Measurements from ENCODE around the gene SLC25A4. TPM values are rescaled to one million over a fixed set of nuclear protein-coding genes. Genes with fewer than 3 reads are reported as not detected.
"Not testable (repeated sequence)": the region's sequence is repeated elsewhere in the genome, so short reads cannot be mapped to it uniquely, and the experiment has no call there.

SLC25A4 gene
- total RNA-seq, 1 donor from 2014 or later, result 24.1 TPM

DNA sequence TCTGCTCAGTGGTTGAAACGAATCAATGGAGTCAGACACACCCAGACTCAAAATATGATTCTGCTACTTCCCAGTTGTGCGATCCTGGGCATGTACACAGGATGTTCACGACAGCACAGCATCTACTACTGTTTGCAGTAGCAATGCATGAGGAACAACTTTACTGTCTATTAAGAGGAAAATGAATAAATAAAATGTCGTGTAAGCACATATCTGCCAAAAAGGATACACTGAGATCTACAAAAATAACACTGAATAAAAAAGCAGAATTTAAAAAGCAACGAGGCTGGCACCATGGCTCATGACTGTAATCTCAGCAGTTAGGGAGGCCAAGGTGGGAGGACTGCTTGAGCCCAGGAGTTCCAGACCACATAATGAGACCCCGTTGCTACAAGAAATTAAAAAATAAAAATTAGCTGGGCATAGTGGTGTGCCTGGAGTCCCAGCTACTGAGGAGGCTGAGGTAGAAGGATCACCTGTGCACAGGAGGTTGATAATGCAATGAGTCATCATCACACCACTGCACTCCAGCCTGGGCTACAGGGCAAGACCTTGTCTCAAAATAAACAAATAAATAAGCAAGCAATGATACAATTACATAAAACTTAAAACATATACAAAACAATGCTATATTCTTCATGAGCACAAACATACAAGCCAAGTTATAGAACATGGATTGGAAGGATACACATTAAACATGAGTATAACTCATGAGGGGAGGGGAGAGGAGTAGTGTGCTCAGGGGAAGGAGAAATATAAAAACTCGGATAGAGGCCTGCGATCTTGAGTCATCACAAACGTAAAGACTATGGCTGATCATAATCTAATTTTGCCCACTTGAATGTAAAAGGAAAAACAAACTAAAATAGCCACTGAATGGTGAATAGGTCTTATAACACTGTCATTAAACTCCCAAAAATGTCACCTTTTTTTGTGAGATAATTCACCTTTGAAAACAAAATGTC lies 52.1 kb downstream of the SLC25A4 start:
- Mint-ChIP-seq H3K36me3 (ENCODE audit: low read depth) (peaks cover 7% of the 10 kb centered on the region), H3K9me3 (no peaks in the 10 kb centered on the region), H3K4me3 (no peak overlapping the region), H3K27me3 (ENCODE audit: low read depth) (no peaks in the 10 kb centered on the region), H3K27ac (ENCODE audit: unreplicated experiment) (no peak overlapping the region), H3K4me1 (no peaks in the 10 kb centered on the region)
- no peak for DNase-seq (ENCODE audit: low read depth, low spot score)
- TF ChIP-seq, protein P1, sequence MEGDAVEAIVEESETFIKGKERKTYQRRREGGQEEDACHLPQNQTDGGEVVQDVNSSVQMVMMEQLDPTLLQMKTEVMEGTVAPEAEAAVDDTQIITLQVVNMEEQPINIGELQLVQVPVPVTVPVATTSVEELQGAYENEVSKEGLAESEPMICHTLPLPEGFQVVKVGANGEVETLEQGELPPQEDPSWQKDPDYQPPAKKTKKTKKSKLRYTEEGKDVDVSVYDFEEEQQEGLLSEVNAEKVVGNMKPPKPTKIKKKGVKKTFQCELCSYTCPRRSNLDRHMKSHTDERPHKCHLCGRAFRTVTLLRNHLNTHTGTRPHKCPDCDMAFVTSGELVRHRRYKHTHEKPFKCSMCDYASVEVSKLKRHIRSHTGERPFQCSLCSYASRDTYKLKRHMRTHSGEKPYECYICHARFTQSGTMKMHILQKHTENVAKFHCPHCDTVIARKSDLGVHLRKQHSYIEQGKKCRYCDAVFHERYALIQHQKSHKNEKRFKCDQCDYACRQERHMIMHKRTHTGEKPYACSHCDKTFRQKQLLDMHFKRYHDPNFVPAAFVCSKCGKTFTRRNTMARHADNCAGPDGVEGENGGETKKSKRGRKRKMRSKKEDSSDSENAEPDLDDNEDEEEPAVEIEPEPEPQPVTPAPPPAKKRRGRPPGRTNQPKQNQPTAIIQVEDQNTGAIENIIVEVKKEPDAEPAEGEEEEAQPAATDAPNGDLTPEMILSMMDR (conservative IDR thresholded peaks at IDR 0.05), result no peak

DNA sequence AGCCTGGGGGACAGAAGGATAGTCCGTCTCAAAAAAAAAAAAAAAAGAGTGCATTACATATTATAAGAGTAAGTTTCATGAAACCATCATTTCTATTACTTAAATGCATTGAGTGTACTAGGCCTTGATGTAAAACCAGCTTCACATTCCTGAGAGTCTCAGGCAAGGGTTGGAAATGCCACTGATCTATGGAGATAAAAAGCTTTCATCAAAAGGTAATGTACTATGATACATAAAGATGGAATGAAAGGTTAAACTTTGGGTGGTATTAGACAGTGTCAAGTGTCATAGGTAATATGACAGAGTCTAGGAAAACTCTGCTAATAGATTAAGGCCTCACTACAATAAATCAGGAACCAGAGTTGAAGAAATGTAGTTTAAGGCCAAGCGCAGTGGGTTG lies 53.4 kb downstream of the SLC25A4 start:
- no peaks in the 10 kb centered on the region for H3K9me3 Mint-ChIP-seq
- no peaks in the 10 kb centered on the region for H3K27me3 Mint-ChIP-seq (ENCODE audit: low read depth)
- H3K27ac Mint-ChIP-seq (ENCODE audit: unreplicated experiment), result no peak overlapping the region
- TF ChIP-seq, protein P1 (conservative IDR thresholded peaks at IDR 0.05), result no peak
- no peak for DNase-seq (ENCODE audit: low read depth, low spot score)
- peaks cover 5% of the 10 kb centered on the region for H3K36me3 Mint-ChIP-seq (ENCODE audit: low read depth)
- H3K4me3 Mint-ChIP-seq, result no peak overlapping the region
- H3K4me1 Mint-ChIP-seq, result peaks cover 3% of the 10 kb centered on the region

DNA sequence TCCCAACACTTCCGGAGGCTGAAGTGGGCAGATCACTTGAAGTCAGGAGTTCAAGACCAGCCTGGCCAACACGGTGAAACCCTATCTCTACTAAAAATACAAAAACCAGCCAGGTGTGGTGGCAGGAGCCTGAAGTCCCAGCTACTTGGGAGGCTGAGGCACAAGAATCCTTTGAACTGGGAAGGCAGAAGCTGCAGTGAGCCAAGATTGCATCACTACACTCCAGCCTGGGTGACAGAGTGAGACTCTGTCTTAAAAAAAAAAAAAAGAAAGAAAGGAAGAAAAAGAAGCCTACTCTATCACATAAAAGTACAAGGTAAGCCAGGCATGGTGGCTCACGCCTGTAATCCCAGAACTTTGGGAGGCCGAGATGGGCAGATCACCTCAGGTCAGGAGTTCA lies 55.1 kb downstream of the SLC25A4 start:
- H3K27me3 Mint-ChIP-seq (ENCODE audit: low read depth); H3K27ac Mint-ChIP-seq (ENCODE audit: unreplicated experiment); H3K4me3 Mint-ChIP-seq; H3K9me3 Mint-ChIP-seq; H3K36me3 Mint-ChIP-seq (ENCODE audit: low read depth); DNase-seq (ENCODE audit: low read depth, low spot score): not testable (repeated sequence)
- peaks cover 20% of the 10 kb centered on the region for H3K4me1 Mint-ChIP-seq

Other genes with a start within 250 kb of the SLC25A4 start
- gene HELT, start 124.8 kb upstream of the SLC25A4 start, total RNA-seq, result not detected in 2 replicates
- gene CFAP97, start 60.7 kb downstream of the SLC25A4 start, total RNA-seq, result 34.6 and 38.5 TPM in 2 replicates
- 9.7 and 14.3 TPM in 2 replicates for gene SNX25, start 66.3 kb downstream of the SLC25A4 start, total RNA-seq

Measured in neural crest cell (in vitro differentiated cells).